Activated CD4-positive, CD25-positive, alpha-beta regulatory T cell treated with anti-CD3 and anti-CD28 coated beads, Interleukin-2, amount 50 U/mL, for 16 hours (primary cell): ENCODE results near the gene TFB1M.
"Not testable (repeated sequence)": the region's sequence is repeated elsewhere in the genome, so short reads cannot be mapped to it uniquely, and the experiment has no call there.

Experiments used
- DNase-seq: peaks from one replicate; pipeline ENCODE4 v3.0.0-alpha.2; 2020; ENCODE audit warnings: low read depth, low spot score

TFB1M gene

GRCh38 chr6:155329460-155330132 lies 15.3 kb upstream of the TFB1M start:
- no peak for DNase-seq

- no peak for DNase-seq
These were observed 14.5 kb upstream of the TFB1M start for GRCh38 chr6:155328539-155329459.

- DNase-seq, result no peak
These were observed 13.8 kb upstream of the TFB1M start for GRCh38 chr6:155328074-155328538.

- DNase-seq, result peak; percentile 21
These were observed 13.2 kb upstream of the TFB1M start for GRCh38 chr6:155327326-155328073.

GRCh38 chr6:155325700-155326516 lies 11.6 kb upstream of the TFB1M start:
- no peak for DNase-seq

DNA sequence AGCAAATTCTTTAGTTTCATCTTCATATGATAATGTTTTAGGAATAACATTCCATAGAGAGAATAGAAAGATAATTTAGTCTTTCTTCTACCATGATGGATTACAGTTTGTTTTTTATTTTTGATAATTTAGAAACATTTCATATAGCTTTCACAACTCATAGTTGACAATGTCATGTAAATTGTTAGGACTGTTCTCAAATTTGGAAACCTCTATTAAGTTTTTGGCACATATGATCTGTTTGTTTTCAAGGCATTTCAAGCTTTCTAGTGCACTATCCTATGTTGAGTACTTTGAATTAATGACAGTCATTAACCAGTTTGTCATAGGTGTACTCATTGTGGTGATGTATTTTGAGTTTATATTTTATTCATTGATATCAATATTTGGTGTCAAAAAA lies 10.7 kb upstream of the TFB1M start:
- DNase-seq, result no peak

DNA sequence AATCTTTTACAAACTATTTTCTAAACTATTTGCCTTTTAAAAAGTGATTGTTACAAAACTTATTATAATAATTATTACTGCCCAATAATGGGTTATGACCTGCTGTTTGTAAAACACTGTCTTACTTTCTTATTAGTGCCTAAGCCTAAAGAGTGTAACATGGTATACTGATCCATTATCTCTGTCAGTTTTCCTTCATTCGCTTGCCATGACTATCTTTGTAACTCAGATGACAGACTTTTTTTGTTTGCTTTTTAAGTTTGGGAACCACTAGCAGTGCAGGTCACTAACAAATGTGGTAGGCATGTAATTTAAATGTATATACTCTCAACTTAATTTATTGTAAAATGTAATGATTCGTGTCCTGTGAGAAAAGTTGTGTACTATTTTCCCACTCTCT lies 9.9 kb upstream of the TFB1M start:
- no peak for DNase-seq

DNA sequence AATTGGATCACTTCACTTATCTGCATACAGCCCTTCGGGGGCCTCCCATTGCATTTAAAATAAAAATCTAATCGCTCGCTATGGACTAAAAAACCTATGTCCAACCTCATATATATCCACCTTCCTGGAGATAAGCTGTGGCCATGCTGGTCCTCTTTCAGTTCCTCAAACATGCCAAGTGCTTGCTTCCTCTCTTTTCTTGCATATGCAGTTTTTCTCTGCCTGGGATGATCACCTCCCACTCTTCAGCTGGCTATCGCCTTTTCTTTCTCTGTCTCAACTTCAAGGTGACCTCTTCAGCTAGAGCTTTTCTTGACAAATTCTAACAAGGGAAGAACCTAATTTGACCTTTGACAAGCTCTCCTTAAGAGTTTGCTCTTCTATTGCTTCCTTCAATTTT lies 5.6 kb upstream of the TFB1M start:
- no peak for DNase-seq

DNA sequence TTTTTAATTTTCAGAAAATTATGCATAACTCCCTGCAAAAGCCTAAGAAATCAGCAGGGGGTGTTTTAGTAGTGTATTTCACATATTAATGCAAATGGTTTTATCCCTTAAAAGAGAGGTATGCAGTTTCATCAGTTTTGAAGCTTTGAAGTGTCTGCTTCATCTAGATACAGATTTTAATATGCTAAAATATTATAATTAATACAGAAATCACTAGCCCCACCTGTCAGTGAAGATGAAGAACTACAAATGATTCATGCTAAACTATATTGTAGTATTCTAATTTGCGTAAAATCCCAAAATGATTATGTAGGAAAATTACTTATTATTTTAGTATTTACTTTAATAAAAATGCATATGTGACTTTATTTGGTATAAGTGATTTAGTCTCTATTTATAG lies 2.9 kb upstream of the TFB1M start:
- DNase-seq, result no peak

DNA sequence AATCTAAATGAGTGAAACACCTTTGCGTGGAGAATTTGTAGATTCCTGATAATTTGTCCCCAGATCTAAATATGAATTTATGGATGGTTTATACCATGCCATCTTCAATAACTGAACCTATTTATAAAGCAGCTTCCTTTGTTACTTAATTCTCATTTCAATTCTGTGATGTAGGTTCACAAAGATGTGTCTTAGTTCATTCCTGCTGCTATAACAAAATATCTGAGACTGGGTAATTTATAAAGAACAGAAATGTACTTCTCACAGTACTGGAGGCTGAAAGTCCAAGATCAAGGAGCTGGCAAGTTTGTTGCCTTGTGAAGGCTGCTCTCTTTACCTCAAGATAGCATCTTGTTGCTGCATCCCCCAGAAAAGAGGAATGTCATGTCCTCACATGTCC lies 2.1 kb upstream of the TFB1M start:
- no peak for DNase-seq

- no peak for DNase-seq
These were observed 1.2 kb upstream of the TFB1M start for GRCh38 chr6:155315516-155315871.

GRCh38 chr6:155314773-155315515 lies 660 bp upstream of the TFB1M start:
- DNase-seq, result peak; percentile 14

GRCh38 chr6:155313602-155314091 lies 637 bp downstream of the TFB1M start:
- DNase-seq, result no peak

GRCh38 chr6:155312950-155313349 lies 1.3 kb downstream of the TFB1M start:
- not testable (repeated sequence) for DNase-seq

- DNase-seq, result no peak
These were observed 2.7 kb downstream of the TFB1M start for GRCh38 chr6:155311583-155311982.

DNA sequence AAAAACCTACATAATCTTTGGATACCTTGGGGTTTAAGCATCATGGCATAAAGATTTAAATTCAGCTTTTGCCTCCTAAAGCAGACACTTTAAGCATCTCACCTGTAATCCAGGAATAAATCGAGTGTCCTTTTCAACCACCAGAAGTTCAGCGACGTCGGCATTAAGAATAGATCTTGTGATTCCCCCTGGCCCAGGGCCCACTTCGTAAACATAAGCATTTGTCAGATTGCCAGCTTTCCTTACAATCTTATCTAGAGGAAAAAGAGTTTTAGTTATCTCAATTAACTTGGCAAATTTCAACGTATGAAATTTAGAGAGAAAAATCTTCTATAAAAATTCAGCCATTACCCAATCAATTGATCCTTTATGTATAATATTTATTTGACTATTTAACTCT lies 3.2 kb downstream of the TFB1M start:
- no peak for DNase-seq

DNA sequence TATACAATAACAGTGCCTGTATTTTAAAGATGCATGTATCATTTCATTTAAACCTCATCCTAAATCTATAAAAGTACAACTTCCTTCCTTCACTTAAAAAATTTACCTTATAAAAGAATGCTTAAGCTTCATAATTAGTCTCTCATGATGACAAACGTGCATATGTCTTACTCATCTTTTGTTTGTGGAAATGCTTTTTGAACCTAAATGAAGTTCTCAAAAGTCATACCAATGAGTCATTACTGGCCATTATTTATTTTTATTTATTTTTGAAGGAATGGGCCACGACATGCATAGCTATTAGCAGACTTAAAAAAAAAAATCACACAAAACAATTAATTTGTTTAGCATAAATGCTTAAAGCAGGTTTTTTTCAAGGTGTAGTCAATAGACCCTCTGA lies 3.7 kb downstream of the TFB1M start:
- DNase-seq, result no peak

GRCh38 chr6:155309150-155309549 lies 5.1 kb downstream of the TFB1M start:
- no peak for DNase-seq

GRCh38 chr6:155306958-155307357 lies 7.3 kb downstream of the TFB1M start:
- DNase-seq, result no peak

DNA sequence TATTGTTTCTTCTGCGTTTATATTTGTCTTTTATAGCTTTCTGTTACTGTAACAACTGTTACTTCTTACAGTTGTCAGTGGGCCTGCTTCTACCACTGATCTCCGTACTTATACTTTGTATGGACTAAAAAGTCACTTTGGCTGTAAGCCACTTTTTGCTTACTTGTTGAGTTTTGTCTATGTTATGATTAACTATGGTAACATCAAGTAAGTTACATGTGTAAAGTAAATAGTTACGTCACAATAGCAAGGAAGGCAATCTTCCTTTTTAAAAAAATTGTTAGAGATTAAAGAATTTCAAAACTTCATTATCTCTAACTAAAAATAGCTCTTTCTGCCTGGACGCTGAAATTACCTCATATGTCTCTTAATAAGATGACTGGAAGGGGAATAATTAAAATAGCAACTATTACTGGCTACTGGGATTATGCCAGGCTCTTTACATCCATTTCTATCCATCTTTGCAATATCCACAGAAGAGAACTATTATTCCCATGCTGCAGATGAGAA lies 10.9 kb downstream of the TFB1M start:
- no peak for DNase-seq
